Testis (tissue), 2 donors: ENCODE data around the gene SIL1.

Source experiments
- POLR2A ChIP-seq: fragments of 450-650 bp; IDR thresholded peaks from one replicate; pipeline ENCODE4 v1.6.1; 2017; ENCODE audit warnings: antibody characterized with exemption, mild to moderate bottlenecking, moderate library complexity
- TF ChIP-seq, protein P1 (sequence below), 3 experiments: fragments of 450-650 bp in 2 of 3; fragments of 200-600 bp in 1 of 3; sonication (generic) in 1 of 3; IDR thresholded peaks; one replicate each; pipeline ENCODE4 v1.5.1; 2016 to 2019; ENCODE audit warnings: antibody characterized with exemption in 3 of 3, mild to moderate bottlenecking in 2 of 3, moderate library complexity in 1 of 3

DNA sequence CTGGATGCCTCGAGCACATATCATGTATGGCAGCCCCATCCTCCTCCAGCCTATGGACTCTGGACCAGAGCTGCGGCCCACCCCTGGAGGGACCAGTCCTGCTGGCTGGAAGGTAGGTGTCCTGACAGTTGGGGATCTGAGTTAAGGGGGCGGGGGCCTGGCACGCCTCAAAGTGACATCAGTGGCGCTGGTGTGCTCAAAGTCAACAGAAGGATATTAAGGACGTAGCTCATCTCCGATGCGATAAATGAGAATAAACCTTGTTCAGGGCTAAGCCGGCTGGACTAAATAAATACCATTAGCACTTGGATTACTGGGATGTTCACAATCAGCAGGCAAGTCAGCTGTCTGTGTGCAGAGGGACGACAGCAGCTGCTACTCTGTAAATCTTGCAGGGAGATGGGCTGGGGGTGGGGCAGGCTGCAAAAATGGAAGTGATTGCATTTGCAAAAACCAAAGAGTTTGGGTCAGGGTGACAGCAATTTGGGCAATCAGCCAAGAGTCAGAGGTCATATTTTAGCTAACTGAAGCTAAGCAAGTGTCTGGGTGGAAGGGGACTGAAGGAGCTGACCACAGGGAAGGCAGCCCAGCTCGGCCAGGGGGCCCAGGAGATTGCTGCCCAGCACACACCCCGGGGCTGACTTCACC, 243.0 kb downstream of the SIL1 start:
- TF ChIP-seq POLR2A: no peak
- TF ChIP-seq, protein P1, sequence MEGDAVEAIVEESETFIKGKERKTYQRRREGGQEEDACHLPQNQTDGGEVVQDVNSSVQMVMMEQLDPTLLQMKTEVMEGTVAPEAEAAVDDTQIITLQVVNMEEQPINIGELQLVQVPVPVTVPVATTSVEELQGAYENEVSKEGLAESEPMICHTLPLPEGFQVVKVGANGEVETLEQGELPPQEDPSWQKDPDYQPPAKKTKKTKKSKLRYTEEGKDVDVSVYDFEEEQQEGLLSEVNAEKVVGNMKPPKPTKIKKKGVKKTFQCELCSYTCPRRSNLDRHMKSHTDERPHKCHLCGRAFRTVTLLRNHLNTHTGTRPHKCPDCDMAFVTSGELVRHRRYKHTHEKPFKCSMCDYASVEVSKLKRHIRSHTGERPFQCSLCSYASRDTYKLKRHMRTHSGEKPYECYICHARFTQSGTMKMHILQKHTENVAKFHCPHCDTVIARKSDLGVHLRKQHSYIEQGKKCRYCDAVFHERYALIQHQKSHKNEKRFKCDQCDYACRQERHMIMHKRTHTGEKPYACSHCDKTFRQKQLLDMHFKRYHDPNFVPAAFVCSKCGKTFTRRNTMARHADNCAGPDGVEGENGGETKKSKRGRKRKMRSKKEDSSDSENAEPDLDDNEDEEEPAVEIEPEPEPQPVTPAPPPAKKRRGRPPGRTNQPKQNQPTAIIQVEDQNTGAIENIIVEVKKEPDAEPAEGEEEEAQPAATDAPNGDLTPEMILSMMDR (IDR thresholded peaks at IDR 0.05): no peak
